HG02763 (cell line): ENCODE measurements around the gene HBG1.
"Not testable (repeated sequence)": the region's sequence is repeated elsewhere in the genome, so short reads cannot be mapped to it uniquely, and the experiment has no call there.

Experiments
- ATAC-seq: cut with Tn5 transposase; IDR thresholded peaks from one replicate; pipeline ENCODE4 v1.9.1; 2021; ENCODE audit warnings: mild to moderate bottlenecking, moderate library complexity; ENCODE audit not compliant: unreplicated experiment

HBG1 gene

GRCh38 chr11:5249807-5250396 is at the start of gene HBG1:
TSS of gene HBG1 (minus strand) at chr11:5249857. CDS start at chr11:5249804, 53 bp downstream.
- ATAC-seq: not testable (repeated sequence)

DNA sequence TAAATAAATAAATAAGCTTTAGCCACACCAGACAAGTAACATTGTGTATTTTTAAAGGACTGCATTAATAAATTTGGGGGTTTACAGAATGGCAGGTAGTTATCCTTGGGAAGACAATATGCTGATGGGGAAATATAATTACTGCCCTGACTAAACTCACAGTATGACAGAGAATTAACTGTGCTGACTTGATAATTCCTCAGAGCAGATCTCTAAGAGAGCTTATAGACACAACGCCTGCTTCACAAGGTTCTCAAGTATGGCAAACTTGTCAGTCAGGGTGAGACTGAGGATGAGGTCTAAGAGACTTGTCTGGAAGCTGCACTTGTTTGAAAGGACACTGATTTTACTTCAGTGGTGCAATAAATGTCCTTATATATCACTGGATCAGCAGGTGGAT is 48.8 kb upstream of the HBG1 start:
- no peak for ATAC-seq

DNA sequence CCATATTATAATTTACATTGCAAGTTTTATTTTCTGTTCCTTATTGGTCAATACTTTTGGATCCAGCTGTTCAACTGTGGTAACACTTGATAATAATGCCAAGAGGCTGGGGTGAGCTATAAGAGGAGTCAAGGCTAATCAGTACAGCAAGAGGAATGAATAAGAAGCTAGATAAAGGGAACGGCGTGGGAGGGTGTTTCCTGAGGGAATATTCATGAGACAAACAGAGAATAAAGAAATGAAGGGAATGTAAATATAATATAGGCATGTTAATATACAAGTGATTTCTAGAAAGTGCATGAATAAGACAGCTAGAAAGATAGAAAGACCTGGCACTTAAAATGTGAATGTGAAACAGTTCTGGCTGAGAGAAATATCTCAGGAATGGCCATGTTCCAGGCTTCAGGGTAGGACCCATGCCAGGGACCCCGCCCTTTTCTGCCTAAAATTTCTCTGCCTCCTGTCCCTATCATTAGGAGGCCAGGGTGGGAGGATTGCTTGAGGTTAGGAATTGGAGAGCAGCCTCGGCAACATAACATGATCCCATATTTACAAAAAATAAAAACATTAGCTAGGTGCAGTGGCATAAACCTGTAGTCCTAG is 48.2 kb upstream of the HBG1 start:
- ATAC-seq: no peak

DNA sequence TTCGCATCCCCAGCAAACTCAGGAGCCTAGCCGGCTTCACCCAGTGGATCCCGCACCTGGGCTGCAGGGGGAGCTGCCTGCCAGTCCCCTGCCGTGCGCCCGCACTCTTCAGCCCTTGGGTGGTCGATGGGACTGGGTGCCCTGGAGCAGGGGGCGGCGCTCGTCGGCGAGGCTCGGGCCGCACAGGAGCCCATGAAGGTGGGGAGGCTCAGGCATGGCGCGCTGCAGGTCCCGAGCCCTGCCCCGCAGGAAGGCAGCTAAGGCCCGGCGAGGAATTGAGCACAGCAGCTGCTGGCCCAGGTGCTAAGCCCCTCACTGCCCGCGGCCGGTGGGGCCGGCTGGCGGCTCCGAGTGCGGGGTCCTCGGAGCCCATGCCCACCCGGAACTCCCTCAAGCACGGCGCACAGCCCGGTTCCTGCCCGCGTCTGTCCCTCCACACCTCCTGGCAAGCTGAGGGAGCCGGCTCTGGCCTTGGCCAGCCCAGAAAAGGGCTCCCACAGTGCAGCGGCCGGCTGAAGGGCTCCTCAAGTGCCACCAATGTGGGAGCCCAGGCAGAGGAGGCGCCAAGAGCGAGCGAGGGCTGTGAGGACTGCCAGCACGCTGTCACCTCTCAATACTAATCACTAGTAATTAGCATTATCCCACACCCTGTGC is 44.8 kb upstream of the HBG1 start:
- not testable (repeated sequence) for ATAC-seq

DNA sequence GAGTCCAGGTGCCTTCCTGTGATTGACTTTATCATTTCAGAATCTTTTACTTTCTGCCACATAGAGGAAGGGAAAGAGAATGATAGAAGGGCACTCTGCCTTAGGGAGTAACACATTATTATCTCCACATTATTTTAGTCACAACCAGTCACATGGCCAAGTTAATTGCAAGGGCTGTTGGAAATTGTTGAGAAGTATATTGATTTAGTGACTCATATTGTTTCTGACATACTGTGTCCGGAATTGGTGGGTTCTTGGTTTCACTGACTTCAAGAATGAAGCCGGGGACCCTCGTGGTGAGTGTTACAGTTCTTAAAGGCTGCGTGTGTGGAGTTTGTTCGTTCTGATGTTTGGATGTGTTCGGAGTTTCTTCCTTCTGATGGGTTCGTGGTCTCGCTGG is 43.4 kb upstream of the HBG1 start:
- no peak for ATAC-seq

- peak; percentile 68 for ATAC-seq
Measured at GRCh38 chr11:5291207-5291838, 41.7 kb upstream of the HBG1 start.

DNA sequence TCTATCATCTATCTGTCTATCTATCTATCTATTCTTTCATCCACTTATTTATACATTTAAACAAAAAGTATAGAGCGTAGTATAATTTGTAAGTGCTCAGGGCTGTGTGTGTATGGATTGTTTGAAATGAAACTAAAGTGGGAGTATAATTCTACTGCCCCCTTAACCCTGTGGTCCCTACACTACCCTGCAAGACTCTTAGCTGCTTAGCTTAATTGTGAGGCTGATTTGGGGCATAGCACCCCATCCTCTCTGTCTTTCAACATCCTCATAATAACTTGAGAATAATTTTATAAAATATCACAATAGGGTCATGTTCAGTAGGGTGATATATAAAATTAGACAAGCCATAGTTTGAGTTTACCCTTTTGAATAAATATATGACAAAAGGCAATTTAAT is 40.4 kb upstream of the HBG1 start:
- no peak for ATAC-seq

DNA sequence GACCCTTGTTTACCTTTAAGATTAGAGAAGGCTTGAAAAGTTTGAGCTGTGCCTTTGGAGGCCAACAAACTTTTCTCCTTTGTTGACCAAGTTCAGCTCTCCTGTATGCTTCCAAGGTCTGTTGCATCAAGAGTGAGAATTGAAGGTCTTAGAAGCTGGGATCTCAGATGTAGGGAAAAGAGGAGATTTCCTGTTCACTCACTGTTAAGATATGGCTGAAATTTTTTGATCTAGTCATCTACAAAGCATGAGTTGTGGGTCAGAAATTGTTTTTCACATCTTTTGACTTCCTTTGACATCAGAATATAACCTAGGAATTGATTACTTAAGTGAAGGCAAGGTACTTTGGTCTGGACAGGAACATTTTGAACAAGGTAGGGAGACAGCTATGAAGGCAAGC is 40.0 kb upstream of the HBG1 start:
- ATAC-seq: no peak

- no peak for ATAC-seq
Measured at GRCh38 chr11:5288906-5289550, 39.4 kb upstream of the HBG1 start.

GRCh38 chr11:5288108-5288905 is 38.6 kb upstream of the HBG1 start:
- ATAC-seq: no peak

GRCh38 chr11:5286901-5287300 is 37.2 kb upstream of the HBG1 start:
- no peak for ATAC-seq

DNA sequence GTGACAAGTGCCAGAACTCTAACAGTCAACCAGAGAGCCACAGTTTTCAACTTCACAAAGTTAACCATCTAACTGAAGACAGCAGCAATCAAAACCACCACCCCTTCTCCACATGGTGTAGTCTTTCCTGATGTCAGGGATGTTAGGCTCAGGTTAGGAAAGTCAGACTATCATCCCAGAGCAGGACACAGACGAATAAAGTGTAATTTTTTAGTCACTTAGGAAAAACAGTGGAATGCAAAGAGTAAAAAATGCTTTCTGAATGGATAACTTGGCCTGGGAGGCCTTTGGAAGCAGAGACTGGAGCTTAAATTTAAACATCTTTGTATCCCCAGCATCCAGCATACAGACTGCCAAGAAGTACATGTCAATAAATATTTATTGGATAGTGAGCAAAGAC is 36.7 kb upstream of the HBG1 start:
- ATAC-seq: no peak

DNA sequence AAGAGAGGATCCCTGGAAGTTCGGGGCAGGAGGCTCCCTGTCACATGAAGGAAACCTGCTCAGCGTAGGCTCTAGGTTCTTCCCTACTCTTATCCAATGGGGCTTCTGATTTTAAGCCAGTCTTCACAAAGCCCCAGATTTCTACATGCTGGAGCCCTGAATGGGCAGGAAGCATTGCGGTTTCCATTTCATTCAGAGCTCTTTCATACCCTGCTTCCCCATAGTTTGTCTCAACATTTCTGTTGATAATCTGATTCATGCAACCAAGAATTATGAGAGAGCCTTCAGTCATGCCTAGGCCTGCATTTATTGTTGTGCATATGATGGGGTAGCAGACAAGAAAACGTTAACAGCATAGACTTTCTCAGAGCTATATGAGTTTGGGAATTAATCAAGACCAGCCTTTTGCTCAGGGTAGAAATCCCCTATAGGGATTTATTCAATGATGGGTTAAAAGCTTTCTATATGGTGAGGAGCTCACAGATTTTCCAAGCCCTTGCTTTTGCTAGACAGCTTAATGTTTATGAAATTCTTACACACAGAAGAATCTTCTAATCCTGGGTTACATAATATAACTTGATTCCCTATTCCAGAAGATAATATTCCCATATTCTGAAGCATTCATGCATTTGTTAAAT is 36.2 kb upstream of the HBG1 start:
- no peak for ATAC-seq

GRCh38 chr11:5284637-5285036 is 35.0 kb upstream of the HBG1 start:
- ATAC-seq: no peak

- ATAC-seq: no peak
Measured at GRCh38 chr11:5283882-5284281, 34.2 kb upstream of the HBG1 start.

GRCh38 chr11:5283086-5283485 is 33.4 kb upstream of the HBG1 start:
- ATAC-seq: no peak

DNA sequence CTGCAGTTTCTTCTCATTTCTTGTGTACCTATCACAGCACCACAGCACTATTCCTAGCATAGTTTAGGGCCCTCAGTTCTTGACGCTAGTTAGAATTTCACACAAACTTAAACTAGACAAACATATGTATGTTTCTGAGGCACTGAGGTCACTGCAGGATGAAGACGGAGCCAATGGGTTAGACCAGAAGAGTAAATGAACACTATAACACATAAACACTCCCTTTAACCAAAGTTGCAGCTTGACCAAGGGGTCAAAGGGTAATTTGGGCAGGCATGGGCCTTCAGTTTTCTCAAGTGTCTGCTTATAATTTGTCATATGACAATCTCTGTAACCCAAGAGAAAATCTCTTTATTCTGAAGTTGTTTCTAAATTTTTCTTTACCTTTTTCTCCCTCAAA is 33.0 kb upstream of the HBG1 start:
- no peak for ATAC-seq

GRCh38 chr11:5281596-5281995 is 31.9 kb upstream of the HBG1 start:
- no peak for ATAC-seq

- peak; percentile 92 for ATAC-seq
Measured at GRCh38 chr11:5280582-5281102, 31.0 kb upstream of the HBG1 start.

GRCh38 chr11:5279471-5280090 is 29.9 kb upstream of the HBG1 start:
- ATAC-seq: no peak
